Stimulated activated CD8-positive, alpha-beta memory T cell treated with anti-CD3 and anti-CD28 coated beads, Interleukin-12 subunit alpha, Interleukin-12 subunit beta, amount 100 ng/mL, for 4 hours (primary cell): ENCODE data around the gene QSER1.
A peak's percentile ranks its signal among the peaks of the same experiment; 100 is the strongest.

Experiments
- DNase-seq: peaks from one replicate; pipeline ENCODE4 v3.0.0-alpha.2; 2020; ENCODE audit warnings: low read depth

Gene QSER1

GRCh38 chr11:32890843-32891656 lies 1.6 kb upstream of the QSER1 start:
- no peak for DNase-seq

- DNase-seq: no peak
Observed at GRCh38 chr11:32891657-32892354, 805 bp upstream of the QSER1 start.

GRCh38 chr11:32893093-32893342 lies 407 bp downstream of the QSER1 start:
- DNase-seq: no peak

- peak; percentile 28 for DNase-seq
Observed at GRCh38 chr11:32893343-32894148, 935 bp downstream of the QSER1 start.

GRCh38 chr11:32894149-32894827 lies 1.7 kb downstream of the QSER1 start:
- DNase-seq: no peak

GRCh38 chr11:32894921-32895320 lies 2.3 kb downstream of the QSER1 start:
- DNase-seq: no peak

- no peak for DNase-seq
Observed at GRCh38 chr11:32895471-32895870, 2.9 kb downstream of the QSER1 start.

- DNase-seq: no peak
Observed at GRCh38 chr11:32897103-32897502, 4.5 kb downstream of the QSER1 start.

GRCh38 chr11:32899438-32899837 lies 6.8 kb downstream of the QSER1 start:
- no peak for DNase-seq

GRCh38 chr11:32902089-32902665 lies 9.6 kb downstream of the QSER1 start:
- DNase-seq: no peak

- no peak for DNase-seq
Observed at GRCh38 chr11:32905028-32905667, 12.5 kb downstream of the QSER1 start.

GRCh38 chr11:32908619-32909018 lies 16.0 kb downstream of the QSER1 start:
- DNase-seq: no peak

- no peak for DNase-seq
Observed at GRCh38 chr11:32911413-32911812, 18.8 kb downstream of the QSER1 start.

GRCh38 chr11:32913445-32913844 lies 20.8 kb downstream of the QSER1 start:
- DNase-seq: no peak

GRCh38 chr11:32916361-32916760 lies 23.8 kb downstream of the QSER1 start:
- no peak for DNase-seq

GRCh38 chr11:32916994-32917393 lies 24.4 kb downstream of the QSER1 start:
- DNase-seq: no peak

- DNase-seq: no peak
Observed at GRCh38 chr11:32918427-32918826, 25.8 kb downstream of the QSER1 start.

- DNase-seq: no peak
Observed at GRCh38 chr11:32919338-32919737, 26.7 kb downstream of the QSER1 start.

GRCh38 chr11:32920570-32920969 lies 28.0 kb downstream of the QSER1 start:
- DNase-seq: no peak

GRCh38 chr11:32921204-32921603 lies 28.6 kb downstream of the QSER1 start:
- DNase-seq: no peak

- DNase-seq: no peak
Observed at GRCh38 chr11:32931606-32932005, 39.0 kb downstream of the QSER1 start.

GRCh38 chr11:32932196-32932595 lies 39.6 kb downstream of the QSER1 start:
- DNase-seq: no peak
